GM20000 (cell line): Measurements from ENCODE around the gene SEC24B.

ENCODE experiments used
- DNase-seq: peaks from one replicate; pipeline ENCODE4 v3.0.0; 2012; ENCODE audit warnings: low spot score
- CTCF ChIP-seq: IDR thresholded peaks from 2 replicates; pipeline ENCODE4 v1.5.1; 2012; ENCODE audit warnings: mild to moderate bottlenecking, control low read depth; ENCODE audit errors: extremely low read depth, missing control alignments

The SEC24B gene

GRCh38 chr4:109406337-109406931 lies 27.2 kb upstream of the SEC24B start:
- peak; percentile 37 for DNase-seq
- peak; percentile 64 for TF ChIP-seq CTCF

GRCh38 chr4:109407027-109407737 lies 26.4 kb upstream of the SEC24B start:
- DNase-seq, result no peak
- no peak for TF ChIP-seq CTCF

GRCh38 chr4:109408711-109409110 lies 24.9 kb upstream of the SEC24B start:
- no peak for TF ChIP-seq CTCF
- no peak for DNase-seq

- no peak for DNase-seq
Measured at GRCh38 chr4:109410226-109410625, 23.4 kb upstream of the SEC24B start.

GRCh38 chr4:109410776-109411175 lies 22.8 kb upstream of the SEC24B start:
- TF ChIP-seq CTCF, result no peak
- no peak for DNase-seq

More at GRCh38 chr4:109410226-109410625, 23.4 kb upstream of the SEC24B start:
- no peak for TF ChIP-seq CTCF

GRCh38 chr4:109411964-109412363 lies 21.7 kb upstream of the SEC24B start:
- no peak for DNase-seq
- no peak for TF ChIP-seq CTCF

GRCh38 chr4:109412776-109413175 lies 20.8 kb upstream of the SEC24B start:
- no peak for TF ChIP-seq CTCF
- DNase-seq, result no peak
